ENCODE measurements around the gene STARD5. TPM values are rescaled to one million over a fixed set of nuclear protein-coding genes. Genes with fewer than 3 reads are reported as not detected.

The STARD5 gene
- total and polyA plus RNA-seq, 2 donors (not counting 1 experiment from before 2014, with no cell fraction given): 15.7 to 19.9 TPM

DNA sequence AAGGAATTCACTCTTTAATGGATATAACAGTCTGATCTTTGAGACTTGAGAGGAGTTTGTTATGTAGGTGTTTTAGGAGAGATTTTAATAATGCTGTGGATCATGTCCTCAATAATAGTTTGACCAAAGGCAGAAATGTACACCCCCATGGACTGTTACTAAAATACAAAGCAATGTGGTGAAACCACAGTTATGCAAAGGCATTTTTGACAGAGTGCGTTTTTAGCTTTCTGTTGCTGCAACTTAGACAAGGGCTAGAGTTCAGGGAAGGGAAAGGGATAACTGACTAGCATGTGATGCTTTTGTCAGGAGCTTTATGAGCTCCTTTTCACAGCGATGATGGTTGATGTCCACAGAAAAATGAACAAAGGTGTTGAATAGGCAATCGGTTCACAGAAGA is 3.6 kb upstream of the STARD5 start:
- Histone ChIP-seq H3K4me2 (replicated peaks; ENCODE audit: low read depth, low read length, poor library complexity, severe bottlenecking) (no peak overlapping the region), H3K36me3 (replicated peaks in 1 of 2; ENCODE audit: control extremely low read depth in 1 of 2, control insufficient read depth in 1 of 2, extremely low read depth in 1 of 2, insufficient read depth in 2 of 2, low read length in 1 of 2) (no peaks in the 10 kb centered on the region), H3K4me1 (ENCODE audit: control insufficient read depth in 2 of 2, insufficient read depth in 2 of 2, low read length in 2 of 2) (peaks cover 13 to 27% of the 10 kb centered on the region in 2 donors), H3K9ac (ENCODE audit: low read length) (no peak overlapping the region), H3K4me3 (ENCODE audit: control extremely low read depth in 1 of 5, extremely low read depth in 1 of 5, insufficient read depth in 1 of 5, low read depth in 2 of 5, low read length in 4 of 5) (no peak overlapping the region), H2AFZ (ENCODE audit: insufficient read depth, low read depth, low read length, poor library complexity, severe bottlenecking) (no peak overlapping the region), H3K9me3 (ENCODE audit: control extremely low read depth in 1 of 3, control insufficient read depth in 2 of 3, insufficient read depth in 1 of 3, low read length in 2 of 3) (no peaks in the 10 kb centered on the region), H4K20me1 (ENCODE audit: control insufficient read depth, insufficient read depth, low read length, poor library complexity, severe bottlenecking) (no peaks in the 10 kb centered on the region), H3K27ac (ENCODE audit: low read length in 2 of 2) (no peak overlapping the region), H3K27me3 (replicated peaks in 1 of 4; ENCODE audit: control extremely low read depth in 1 of 4, control insufficient read depth in 3 of 4, insufficient read depth in 4 of 4, low read length in 3 of 4) (no peaks in the 10 kb centered on the region), H3K79me2 (ENCODE audit: control insufficient read depth, insufficient read depth, low read length) (peaks cover 21% of the 10 kb centered on the region)
- ATAC-seq (ENCODE audit: low read depth) (no peak), DNase-seq (no peak)
- Mint-ChIP-seq H3K27me3 (no peaks in the 10 kb centered on the region), H3K27ac (no peak overlapping the region), H3K4me1 (peaks cover 26% of the 10 kb centered on the region), H3K9me3 (ENCODE audit: insufficient read depth) (no peaks in the 10 kb centered on the region), H3K4me3 (no peak overlapping the region)
- TF ChIP-seq, protein P1, sequence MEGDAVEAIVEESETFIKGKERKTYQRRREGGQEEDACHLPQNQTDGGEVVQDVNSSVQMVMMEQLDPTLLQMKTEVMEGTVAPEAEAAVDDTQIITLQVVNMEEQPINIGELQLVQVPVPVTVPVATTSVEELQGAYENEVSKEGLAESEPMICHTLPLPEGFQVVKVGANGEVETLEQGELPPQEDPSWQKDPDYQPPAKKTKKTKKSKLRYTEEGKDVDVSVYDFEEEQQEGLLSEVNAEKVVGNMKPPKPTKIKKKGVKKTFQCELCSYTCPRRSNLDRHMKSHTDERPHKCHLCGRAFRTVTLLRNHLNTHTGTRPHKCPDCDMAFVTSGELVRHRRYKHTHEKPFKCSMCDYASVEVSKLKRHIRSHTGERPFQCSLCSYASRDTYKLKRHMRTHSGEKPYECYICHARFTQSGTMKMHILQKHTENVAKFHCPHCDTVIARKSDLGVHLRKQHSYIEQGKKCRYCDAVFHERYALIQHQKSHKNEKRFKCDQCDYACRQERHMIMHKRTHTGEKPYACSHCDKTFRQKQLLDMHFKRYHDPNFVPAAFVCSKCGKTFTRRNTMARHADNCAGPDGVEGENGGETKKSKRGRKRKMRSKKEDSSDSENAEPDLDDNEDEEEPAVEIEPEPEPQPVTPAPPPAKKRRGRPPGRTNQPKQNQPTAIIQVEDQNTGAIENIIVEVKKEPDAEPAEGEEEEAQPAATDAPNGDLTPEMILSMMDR (IDR thresholded peaks at IDR 0.05): no peak
- TF ChIP-seq EZH2 (IDR thresholded peaks at IDR 0.05; ENCODE audit: borderline replicate concordance, insufficient read depth, low read depth, low read length, poor library complexity, severe bottlenecking): no peak
- POLR2A ChIA-PET: interaction anchor here (0.6 to 1.0 kb wide), 2 partner anchors 8 to 36 kb away, joined by 3 read pairs; no protein-coding TSS in a partner anchor
- intact Hi-C loops (cut with micrococcal nuclease): no loop called here
- 84% methylated on average over 2 of the region's 3 CpGs for WGBS (ENCODE audit: insufficient coverage)
- CTCF ChIA-PET: interaction anchor here (0.7 to 20.0 kb wide), 9 partner anchors 9 to 221 kb away, joined by 3 to 306 read pairs (median 4); no protein-coding TSS in a partner anchor

DNA sequence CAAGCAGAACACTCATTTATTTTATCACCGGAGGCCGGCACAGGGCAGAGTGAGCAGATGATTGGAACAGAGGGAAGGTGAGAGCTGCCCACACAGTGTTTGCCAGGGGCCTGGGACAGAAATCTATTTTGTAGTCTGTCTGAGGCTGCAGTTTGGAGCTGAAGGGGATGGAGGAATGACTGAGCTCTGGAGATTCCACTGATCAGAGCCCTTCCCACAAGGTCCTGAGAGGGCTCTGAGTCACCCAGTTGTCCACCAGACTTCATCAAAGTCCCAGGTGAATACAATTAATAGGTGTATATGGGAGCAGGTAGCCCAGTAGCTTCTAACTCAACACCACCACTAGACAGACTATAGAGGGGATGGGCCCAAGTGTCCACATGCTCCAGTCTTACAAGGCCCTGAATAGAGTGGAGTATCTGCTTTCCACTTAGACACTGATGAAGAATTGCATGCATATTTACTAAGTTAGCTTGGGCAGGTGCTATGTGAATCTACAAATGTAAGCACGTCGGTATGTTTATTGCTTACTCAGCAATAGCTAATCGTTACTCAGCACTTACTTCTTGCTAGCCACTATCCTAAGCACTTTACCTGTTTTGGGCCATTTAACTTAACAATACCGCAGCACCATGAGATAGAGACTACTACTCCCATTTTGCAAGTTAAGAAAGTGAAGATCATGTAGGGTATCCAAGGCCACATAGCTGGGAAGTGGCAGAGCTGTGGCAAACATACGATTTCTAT is 2.7 kb upstream of the STARD5 start:
- 100% methylated on average over 1 of the region's 7 CpGs for WGBS (ENCODE audit: insufficient coverage)
- intact Hi-C loops (cut with micrococcal nuclease): no loop called here
- ChIA-PET CTCF (interaction anchor here (0.7 to 20.0 kb wide), 10 partner anchors 8 to 61 kb away, joined by 3 to 306 read pairs (median 4); no protein-coding TSS in a partner anchor), POLR2A (interaction anchor here (1.0 kb wide), 1 partner anchor 35 kb away, joined by 3 read pairs; no protein-coding TSS in a partner anchor)
- no peaks in the 10 kb centered on the region for H3K27me3 ChIP-seq (replicated peaks in 1 of 4; ENCODE audit: control extremely low read depth in 1 of 4, control insufficient read depth in 3 of 4, insufficient read depth in 4 of 4, low read length in 3 of 4)
- no peaks in the 10 kb centered on the region for H3K36me3 ChIP-seq (replicated peaks in 1 of 2; ENCODE audit: control extremely low read depth in 1 of 2, control insufficient read depth in 1 of 2, extremely low read depth in 1 of 2, insufficient read depth in 2 of 2, low read length in 1 of 2)
- H3K79me2 ChIP-seq (ENCODE audit: control insufficient read depth, insufficient read depth, low read length): peaks cover 27% of the 10 kb centered on the region
- no peaks in the 10 kb centered on the region for H3K9me3 ChIP-seq (ENCODE audit: control extremely low read depth in 1 of 3, control insufficient read depth in 2 of 3, insufficient read depth in 1 of 3, low read length in 2 of 3)
- Mint-ChIP-seq H3K4me3 (no peak overlapping the region), H3K4me1 (peaks cover 33% of the 10 kb centered on the region), H3K9me3 (ENCODE audit: insufficient read depth) (no peaks in the 10 kb centered on the region), H3K27ac (no peak overlapping the region), H3K27me3 (no peaks in the 10 kb centered on the region)
- H4K20me1 ChIP-seq (ENCODE audit: control insufficient read depth, insufficient read depth, low read length, poor library complexity, severe bottlenecking): no peaks in the 10 kb centered on the region
- H3K4me3 ChIP-seq (ENCODE audit: control extremely low read depth in 1 of 5, extremely low read depth in 1 of 5, insufficient read depth in 1 of 5, low read depth in 2 of 5, low read length in 4 of 5): no peak overlapping the region
- no peak overlapping the region for H3K9ac ChIP-seq (ENCODE audit: low read length)
- no peak overlapping the region for H3K27ac ChIP-seq (ENCODE audit: low read length in 2 of 2)
- TF ChIP-seq EZH2 (IDR thresholded peaks at IDR 0.05; ENCODE audit: borderline replicate concordance, insufficient read depth, low read depth, low read length, poor library complexity, severe bottlenecking): no peak
- TF ChIP-seq, protein P1 (IDR thresholded peaks at IDR 0.05): no peak
- peaks cover 13 to 29% of the 10 kb centered on the region in 2 donors for H3K4me1 ChIP-seq (ENCODE audit: control insufficient read depth in 2 of 2, insufficient read depth in 2 of 2, low read length in 2 of 2)
- no peak for DNase-seq
- no peak for ATAC-seq (ENCODE audit: low read depth)
- no peak overlapping the region for H3K4me2 ChIP-seq (replicated peaks; ENCODE audit: low read depth, low read length, poor library complexity, severe bottlenecking)
- no peak overlapping the region for H2AFZ ChIP-seq (ENCODE audit: insufficient read depth, low read depth, low read length, poor library complexity, severe bottlenecking)

All from B cell (primary cell).